GM19238 (cell line): ENCODE data around the gene UGT1A5.

Experiments used
- DNase-seq: peaks from one replicate; pipeline ENCODE4 v3.0.0; 2011; ENCODE audit warnings: low spot score; ENCODE audit not compliant: insufficient read length

UGT1A5 gene

DNA sequence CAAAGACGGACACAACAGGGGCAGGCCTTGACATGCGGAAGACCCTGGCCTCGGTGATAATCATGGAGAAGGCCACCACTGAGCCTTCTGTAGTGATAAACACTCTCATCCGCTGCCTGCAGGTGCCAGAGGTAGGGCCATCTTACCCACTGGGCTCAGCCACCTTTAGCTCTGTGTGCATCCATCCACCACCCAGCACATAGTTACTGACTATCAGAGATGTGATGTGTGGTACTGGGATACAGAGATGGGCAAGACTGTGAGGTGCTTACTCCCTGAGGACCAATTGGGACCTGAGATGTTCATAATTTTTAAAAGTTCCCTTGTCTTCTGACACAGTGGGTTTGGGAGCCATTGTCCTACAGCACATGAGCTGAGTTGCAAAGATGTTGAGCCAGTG is 67.0 kb downstream of the UGT1A5 start:
- no peak for DNase-seq

DNA sequence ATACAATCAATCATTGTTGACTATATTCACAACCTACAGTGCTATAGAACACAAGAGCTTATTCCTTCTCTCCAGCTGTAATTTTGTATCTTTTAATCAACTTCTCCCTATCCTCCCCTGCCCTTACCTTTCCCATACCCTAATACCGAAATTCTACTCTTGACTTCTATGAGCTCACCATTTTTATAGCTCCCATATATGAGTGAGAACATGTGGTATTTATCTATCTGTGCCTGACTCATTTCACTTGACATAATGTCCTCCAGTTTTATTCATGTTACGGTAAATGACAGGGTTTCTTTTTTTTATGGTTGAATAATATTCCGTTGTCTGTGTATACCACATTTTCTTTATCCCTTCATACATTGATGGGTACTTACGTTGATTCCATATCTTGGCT is 68.1 kb downstream of the UGT1A5 start:
- DNase-seq = no peak

DNA sequence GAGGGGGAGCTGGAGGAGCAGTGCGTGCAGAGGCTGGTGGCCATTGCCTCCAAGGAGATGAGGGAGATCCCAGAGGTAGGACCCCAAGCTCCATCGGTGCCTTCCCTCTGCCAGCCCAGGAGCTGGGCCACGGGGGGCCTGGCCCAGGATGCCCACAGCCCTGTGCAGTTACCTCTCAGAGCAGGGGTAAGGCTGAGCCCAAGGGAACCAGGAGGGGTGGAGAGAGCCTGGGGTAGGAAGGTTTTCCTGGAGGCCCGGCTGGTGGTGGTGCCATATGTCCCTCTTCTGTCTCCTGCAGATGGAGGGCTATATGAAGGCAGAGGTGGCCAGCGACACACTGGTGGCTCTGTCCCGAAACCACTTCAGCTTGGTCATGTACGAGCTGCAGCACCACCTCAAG is 76.8 kb downstream of the UGT1A5 start:
- DNase-seq = no peak

DNA sequence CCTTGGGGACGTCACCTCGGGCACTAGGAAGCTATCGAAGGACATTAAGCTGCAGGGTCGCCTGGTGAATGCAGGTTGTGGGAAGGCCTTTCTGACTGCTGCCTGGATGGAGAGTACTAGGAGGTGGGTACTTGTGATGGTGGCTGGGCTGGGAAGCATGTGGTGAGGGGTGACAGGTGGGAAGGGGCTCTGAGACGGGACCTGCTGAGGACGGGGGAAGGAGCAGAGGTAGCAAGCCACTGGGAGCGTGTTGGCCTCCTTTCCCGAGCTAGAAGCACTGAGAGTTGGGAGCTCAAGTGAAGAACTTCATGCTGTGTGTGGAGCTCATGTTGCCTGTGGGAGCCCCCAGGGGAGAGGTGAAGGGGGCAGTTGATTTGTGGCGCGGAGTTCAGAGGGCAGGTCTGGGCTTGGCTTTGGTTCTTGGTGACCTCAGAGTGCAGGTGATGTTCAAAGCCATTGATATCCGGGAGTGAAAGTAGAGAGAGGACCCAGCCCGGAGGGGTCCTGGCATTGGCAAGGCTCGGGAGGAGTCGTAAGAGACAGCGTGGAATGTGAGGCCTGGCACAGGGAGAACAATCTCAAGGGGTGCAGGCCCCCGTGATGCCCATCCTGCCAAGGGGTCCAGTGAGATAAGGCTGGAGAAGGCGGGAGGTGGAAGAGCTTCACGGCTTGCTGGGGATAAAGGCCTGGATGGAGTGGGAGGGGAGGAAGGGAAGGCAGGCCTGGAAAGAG is 78.6 kb downstream of the UGT1A5 start:
- no peak for DNase-seq

DNA sequence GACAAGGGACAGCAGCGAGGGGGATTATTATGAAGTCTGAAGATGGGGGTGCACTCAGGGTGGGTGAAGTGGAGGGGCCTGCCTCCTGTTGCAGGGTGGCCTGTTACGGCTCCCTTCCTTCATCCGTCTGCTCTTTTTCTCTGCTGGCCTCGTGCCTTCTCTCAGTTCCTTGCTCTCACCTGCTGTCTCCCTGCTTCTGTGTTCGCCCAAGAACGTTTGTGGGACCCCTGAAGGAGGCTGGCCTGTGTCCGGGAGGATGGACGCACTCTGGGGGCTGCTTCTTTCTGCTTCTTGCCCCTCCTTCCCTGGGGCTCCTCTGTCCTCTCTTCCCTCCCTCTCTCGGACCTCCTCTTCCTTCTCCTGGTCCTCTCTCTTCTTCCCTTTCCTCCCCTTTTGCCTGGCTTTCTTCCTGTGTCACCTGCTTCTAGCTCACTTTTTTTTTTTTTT is 79.2 kb downstream of the UGT1A5 start:
- DNase-seq = no peak

DNA sequence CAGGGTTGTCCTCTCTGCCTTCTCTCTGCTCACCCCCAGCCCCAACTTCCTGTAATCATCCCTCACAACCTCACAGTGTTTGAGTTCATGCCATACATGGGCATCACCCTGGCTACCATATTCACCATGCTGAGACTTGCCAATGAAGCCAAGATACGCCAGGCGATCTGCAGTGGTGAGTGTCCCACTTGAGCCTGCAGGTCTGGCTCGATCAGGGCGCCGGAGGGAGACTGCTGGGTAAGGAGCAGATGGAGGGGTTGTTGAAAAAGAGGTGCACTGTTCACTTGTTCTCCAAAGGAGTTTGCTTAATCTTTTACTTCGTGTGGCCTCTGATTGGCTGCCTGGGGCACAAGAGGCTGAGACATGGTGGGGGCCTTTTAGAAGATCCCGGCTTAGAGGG is 80.0 kb downstream of the UGT1A5 start:
- no peak for DNase-seq

DNA sequence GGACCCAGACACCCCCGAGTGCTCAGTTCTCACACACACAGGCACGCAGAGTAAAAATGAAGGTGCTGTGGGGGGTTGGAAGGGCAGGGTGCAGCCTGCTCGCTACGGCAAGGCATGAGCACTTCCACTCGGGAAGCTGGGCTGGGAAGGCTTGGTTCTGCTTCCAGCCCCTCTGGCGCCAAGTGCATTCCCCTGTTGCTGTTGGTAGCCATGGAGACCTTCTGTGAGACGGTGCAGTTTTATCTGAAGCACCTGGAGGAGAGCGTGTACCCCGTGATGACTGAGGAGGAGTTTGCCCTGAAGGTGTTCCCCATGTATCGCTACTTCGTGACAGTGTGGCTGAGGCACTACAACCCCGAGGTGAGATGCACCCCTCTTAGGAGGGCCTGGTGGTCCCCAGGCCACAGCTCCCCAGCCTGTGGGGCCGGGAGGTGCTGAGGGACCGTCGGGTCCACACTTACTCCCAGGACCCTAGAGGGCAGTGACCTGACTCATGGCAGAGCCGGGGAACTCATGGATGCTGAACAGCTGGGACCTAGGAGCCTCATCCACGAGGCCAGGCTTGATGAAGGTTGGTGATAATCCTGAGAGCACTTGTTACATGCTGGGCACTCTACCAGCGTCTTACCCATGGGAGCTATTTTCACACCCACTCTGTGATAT is 80.9 kb downstream of the UGT1A5 start:
- DNase-seq = no peak

DNA sequence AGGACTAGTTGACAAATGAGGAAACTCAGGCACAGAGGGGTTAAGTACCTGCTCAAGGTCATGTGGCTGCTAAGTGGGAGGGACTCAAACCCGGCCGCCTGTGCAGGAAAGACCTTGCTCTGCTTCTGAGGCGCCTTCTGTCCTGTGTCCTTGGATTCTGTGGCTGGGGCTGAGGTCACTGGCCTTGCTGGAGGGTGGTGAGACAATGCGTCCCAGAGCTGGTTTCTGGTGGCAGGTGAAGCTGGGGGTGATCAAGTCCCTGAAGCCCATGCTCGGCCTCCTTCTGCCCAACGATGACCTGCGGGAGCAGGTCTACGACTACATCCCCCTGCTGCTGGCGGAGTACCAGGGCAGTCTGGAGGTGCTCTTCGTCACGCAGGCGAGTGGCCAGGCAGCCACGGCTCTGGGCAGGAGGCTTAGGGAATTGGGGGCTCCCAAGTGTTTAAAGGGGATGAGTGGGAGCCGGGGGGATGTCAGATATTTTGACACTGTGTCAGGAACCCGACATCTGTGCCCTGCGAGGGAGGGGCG is 81.5 kb downstream of the UGT1A5 start:
- no peak for DNase-seq

DNA sequence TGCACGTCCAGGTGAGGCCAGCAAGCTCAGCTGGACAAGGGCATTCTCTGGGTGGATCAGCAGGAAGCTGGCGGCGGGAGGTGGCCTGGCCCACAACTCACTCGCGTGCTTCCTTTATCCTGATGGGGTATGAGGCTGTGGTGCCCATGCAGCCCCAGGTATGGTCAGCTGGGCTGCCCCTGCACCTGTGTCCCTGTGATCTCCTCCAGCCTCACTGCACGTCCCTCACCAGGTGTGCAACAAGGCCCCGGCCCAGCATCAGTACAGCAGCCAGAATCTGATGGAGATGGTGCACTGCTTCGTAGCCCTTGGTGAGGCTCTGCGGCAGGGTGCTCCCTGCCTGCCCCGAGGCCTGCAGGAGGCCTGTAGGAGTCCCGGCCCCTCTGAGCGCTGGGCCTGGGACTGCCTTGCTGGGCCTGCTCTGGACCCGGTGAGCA is 83.0 kb downstream of the UGT1A5 start:
- no peak for DNase-seq

DNA sequence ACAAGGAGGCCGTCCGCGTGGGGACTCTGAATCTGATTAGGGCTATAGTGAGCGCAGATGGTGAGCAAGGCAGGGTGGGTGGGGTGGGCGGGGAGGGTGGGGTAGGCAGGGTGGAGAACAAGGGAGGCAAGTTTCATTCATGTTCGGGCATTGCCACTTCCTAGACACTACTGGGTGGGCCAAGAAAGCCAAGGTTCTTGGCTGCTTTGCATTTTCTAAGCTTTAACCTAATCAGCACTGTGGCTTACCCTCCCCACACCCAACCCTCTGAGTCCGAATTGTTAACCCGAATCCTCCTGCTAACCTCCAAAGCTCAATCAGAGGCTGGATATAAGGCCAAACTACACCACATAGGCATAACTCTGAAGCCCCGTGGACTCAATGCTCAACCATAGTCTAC is 83.5 kb downstream of the UGT1A5 start:
- DNase-seq = no peak

DNA sequence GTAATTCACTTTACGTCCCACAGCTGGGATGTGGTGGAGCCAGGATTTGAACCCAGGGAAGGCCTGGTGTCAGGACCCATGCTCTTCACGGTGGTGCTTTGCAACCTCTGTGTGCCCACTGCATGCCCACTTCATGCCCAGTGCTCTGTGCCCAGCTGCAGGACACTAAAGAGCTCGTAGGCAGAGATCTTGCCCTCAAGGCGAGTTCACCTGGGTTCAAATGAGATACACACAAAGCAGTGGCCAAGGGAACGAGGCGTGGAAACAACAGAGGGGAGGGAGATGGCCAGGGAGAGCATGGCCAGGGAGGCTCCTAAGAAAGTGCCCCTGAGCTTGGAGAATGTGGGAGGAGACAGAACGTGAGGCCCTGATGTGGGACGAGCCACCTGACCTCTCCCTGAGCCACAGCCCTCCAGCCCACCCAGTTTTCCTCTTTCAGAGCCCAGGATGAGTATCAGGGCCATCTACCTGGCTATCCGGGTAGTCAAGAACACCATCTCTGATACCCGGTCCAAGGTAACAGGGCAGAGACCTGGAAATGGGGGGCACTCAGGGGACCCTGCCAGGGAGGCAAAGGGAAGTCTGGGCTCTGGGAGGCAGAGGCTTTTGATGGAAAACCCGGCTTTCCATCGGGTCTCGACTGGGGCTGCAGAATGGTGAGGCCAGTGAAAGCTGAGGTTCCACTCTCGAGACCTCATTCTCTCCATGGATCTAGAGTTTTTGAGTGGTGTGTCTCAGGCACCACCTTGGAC is 85.8 kb downstream of the UGT1A5 start:
- no peak for DNase-seq

DNA sequence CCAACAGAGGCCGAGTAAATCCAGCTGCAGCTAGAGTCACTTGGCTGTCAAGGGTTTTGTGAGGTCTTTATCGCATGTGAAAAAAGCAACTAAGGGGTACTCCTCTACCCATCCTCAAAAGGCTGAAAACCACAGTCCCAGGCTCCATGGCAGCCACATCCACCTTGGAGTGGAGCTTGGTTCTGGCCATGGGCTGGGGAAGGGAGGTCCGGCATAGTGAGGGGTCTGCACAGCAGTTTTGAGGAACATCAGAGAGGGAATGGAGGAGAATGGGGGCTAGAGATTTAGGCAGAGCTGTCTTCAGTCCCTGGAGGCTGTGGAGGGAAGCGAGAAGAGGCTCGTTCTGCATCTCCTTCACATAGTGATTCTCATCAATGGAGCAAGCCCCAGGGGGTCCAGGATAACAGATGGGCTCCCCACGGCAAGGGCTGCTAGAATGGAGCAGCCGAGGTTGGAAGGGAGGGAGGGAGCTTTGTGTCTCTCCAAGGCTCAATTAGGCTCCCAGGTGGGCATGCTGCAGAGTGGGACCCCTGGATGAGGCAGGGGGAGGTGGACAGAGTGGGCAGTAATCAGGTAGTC is 86.5 kb downstream of the UGT1A5 start:
- DNase-seq = no peak

DNA sequence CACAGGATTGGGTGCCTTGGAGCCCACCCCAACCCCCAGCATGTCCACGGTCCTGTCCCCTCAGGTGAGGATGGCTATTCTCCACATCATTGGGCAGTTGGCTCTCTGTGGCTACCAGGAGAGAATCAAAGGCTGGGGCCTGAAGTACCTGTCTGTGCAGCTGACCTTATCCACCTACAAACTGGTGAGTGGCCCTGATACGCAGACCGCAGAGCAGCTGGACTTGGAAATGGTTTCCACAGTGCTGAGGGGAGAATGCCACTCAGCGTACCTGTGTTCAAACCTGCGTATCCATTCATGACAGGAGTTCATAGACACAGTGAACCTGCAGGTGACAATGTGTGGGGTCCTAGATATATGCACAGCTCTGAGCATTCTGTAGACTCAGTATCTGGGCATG is 87.0 kb downstream of the UGT1A5 start:
- no peak for DNase-seq

DNA sequence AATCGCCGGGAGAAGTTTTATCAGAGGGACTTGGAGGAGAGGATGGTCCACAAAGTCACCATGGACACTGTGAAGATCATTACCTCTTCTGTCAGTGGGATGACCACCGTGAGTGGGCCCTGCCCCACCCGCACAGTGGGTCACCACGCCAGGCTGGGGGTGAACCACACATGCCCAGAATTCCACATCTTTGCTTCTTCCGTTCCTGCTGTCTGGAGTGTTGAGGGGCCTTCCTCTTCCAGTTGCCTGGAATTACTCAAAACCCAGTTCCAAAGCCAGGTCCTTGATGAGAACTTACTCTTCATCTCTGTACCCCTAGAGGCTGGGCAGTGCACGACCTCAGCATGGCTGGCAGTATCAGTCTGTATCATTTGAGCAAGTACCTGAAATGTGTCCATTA is 87.5 kb downstream of the UGT1A5 start:
- DNase-seq = no peak

DNA sequence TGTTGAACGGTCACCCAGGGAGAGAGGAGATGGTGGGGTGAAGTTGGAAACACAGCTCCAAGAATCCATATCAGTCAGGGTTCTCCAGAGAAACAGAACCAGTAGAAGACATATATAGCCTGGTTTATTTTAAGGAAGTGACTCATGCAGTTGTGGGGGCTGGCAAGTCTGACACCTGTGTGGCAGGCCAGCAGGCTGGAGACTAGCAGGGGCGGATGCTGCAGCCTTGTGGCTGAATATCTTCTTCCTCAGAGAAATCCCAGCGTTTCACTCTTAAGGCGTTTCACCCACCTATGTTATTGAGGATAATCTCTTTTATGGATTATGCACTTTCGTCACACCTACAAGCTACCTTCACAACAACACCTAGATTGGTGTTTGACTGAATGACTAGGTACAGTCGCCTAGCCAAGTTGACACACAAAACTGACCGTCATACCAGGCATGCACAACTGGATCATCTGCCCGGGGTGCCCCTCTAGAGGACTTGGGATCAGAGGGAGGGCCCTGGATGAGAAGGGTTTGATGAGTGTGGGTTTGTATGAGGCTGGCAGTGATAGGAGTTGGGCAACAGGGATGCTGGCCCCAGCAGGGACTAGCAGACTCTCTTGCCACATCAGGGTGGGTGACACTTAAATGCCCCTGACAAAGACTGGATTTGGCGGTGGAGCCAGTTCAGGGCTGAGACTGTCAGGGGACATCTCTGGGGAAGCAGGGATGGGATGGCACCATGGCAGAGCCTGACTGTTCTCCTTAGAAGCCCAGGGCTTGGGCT is 88.8 kb downstream of the UGT1A5 start:
- DNase-seq = no peak

DNA sequence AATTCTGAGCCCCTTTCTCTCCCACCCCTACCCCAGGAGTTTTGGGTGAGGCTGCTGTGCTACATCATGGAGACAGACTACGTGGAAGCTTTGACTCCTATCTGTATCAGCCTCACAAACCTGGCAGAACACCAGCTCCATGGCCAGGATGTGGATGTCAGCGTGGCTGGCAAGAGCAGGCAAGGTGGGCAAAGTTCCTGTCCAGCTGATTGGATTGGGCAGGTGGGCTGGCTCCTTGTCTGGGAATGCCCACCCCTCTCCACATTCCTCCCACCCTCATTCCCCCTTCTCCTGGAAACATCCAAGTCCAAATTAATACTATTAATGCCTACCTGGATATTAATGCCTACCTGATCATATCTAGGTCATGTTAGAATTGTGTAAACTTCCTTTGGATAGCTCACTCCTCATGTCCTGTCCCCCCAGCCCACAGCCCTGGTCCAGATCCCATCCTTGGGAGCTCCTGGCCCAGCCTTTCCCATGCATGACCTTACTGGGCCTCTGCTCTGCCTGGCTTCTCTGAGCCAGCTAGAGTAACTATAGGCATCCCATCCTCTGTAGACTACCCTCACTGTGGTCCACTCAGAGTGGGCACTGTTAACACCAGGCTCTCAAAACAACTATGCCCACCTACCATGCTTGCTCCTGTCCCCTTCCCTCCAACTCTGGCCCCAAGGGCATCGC is 89.6 kb downstream of the UGT1A5 start:
- DNase-seq = no peak

DNA sequence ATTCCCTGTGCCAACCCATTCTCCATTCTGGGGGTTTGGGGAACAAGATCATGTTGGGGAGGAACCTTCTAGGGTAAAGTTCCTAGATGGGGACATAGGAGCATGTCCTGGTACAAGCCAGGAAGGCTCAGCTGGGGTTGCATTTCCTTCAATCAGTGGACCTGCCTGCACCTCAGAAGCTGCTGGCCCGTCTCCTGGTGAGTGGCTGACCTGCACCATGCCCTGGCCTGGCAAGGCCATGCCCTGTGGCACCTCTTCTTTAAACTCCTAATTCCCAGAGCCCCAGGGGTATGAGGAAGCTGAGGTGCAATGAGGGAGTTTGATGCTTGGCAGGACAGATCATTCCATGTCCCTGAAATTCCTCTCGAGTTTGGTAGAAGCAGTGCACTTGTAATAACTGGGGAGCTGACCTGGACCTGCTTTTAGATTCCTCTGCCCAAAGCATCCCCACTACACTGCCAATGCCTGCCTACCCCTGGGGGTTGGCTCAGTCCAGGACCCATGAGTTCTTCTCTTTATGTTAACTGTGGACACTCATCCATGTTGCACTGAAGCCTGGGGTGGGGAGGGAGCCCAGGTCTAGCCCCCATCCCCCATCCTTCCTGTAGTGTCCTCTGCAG is 90.7 kb downstream of the UGT1A5 start:
- no peak for DNase-seq

DNA sequence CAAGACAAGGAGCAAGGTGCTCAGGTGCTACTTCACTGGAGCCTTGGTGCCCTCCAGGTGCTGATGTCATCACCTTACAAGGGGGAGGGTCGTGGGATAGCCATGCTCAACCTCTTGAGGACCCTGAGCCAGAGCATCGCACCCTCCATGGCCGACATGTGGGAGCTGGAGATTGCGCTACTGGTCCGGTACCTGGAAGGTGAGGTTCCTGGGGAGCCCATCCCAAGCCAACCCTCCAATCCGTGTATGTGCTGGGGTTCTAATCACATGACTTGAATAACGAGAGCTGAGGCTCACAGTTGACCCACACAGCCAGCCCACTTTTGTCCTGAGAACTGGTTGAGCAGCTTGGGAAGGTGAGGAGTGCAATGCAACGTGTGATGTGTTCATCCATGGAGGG is 91.3 kb downstream of the UGT1A5 start:
- DNase-seq = no peak

DNA sequence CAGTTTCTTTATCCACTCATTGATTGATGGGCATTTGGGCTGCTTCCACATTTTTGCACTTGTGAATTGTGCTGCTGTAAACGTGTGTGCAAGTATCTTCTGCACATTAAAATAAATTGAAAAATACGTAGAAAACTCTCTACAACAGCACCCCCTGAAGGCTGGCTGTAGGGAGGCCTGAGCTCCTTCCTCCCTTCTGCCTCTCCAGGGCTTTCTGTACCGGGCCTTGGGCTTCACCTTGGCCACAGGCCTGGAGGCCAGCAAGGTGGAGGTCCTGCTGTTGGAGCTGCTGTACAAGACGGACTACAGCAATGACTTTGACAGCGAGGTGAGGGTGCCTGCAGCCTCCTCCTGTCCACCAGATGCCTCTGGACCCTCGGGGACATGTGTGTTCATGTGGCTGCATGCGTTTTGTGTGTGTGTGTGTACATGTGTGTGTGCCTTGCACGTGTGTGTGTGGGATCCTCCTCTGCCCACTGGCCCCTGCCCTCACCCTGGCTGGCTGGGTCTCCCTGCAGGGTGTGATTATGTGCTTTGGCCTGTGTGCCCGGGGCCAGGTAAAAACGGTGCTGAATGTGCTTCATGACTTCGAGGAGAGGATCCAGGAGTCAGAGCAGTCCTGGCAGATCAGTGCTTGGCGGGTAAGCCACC is 94.6 kb downstream of the UGT1A5 start:
- no peak for DNase-seq
